Smooth muscle cell (in vitro differentiated cells): Measurements from ENCODE around the gene IL1RL2. TPM values are rescaled to one million over a fixed set of nuclear protein-coding genes. Genes with fewer than 3 reads are reported as not detected.

Source experiments
- DNase-seq: peaks from one replicate; lab custom pipeline; 2025; ENCODE audit not compliant: unreplicated experiment; lab: John Stamatoyannopoulos, UW
- H2AFZ ChIP-seq: fragments of 200-600 bp; sonication (generic); 2 replicates; pipeline ENCODE4 v1.6.0; 2016; ENCODE audit warnings: antibody characterized with exemption, low read depth, mild to moderate bottlenecking
- H3F3A ChIP-seq: fragments of 200-600 bp; sonication (generic); 2 replicates; pipeline ENCODE4 v1.6.0; 2017; ENCODE audit warnings: antibody characterized with exemption, low read depth
- H3K27ac ChIP-seq: fragments of 200-600 bp; sonication (generic); 2 replicates; pipeline ENCODE4 v1.5.1; 2016; ENCODE audit warnings: low read depth, mild to moderate bottlenecking
- H3K27me3 ChIP-seq: fragments of 200-600 bp; sonication (generic); 2 replicates; pipeline ENCODE4 v1.6.1; 2016; ENCODE audit warnings: low read depth, mild to moderate bottlenecking
- H3K36me3 ChIP-seq: fragments of 200-600 bp; sonication (generic); 2 replicates; pipeline ENCODE4 v1.5.1; 2016; ENCODE audit warnings: low read depth
- H3K4me1 ChIP-seq: fragments of 200-600 bp; sonication (generic); 2 replicates; pipeline ENCODE4 v1.5.1; 2016; ENCODE audit warnings: low read depth
- H3K4me2 ChIP-seq: fragments of 200-600 bp; sonication (generic); 2 replicates; pipeline ENCODE4 v1.6.0; 2016; ENCODE audit warnings: mild to moderate bottlenecking
- H3K4me3 ChIP-seq: fragments of 200-600 bp; sonication (generic); 2 replicates; pipeline ENCODE4 v1.5.1; 2016; ENCODE audit warnings: mild to moderate bottlenecking
- H3K79me2 ChIP-seq: fragments of 200-600 bp; sonication (generic); 2 replicates; pipeline ENCODE4 v1.6.0; 2016; ENCODE audit warnings: low read depth, mild to moderate bottlenecking
- H3K9ac ChIP-seq: fragments of 200-600 bp; sonication (generic); 2 replicates; pipeline ENCODE4 v1.6.0; 2016; ENCODE audit warnings: low read depth
- H3K9me3 ChIP-seq: fragments of 200-600 bp; sonication (generic); replicated peaks from 2 replicates; pipeline ENCODE4 v1.5.1; 2016; ENCODE audit warnings: low read depth
- H4K20me1 ChIP-seq: fragments of 200-600 bp; sonication (generic); 2 replicates; pipeline ENCODE4 v1.6.0; 2016; ENCODE audit warnings: low read depth
- CTCF ChIP-seq: fragments of 200-600 bp; sonication (generic); IDR thresholded peaks from 2 replicates; pipeline ENCODE4 v1.5.1; 2017; ENCODE audit warnings: borderline replicate concordance, mild to moderate bottlenecking, antibody characterized with exemption; ENCODE audit not compliant: insufficient read depth, poor library complexity, severe bottlenecking
- WGBS: methylation state at CpG from one replicate; pipeline ENCODE4 v1.1.7; 2016; ENCODE audit warnings: low lambda C conversion rate; 5-methylcytosine and 5-hydroxymethylcytosine counted together
- polyA plus RNA-seq: library from polyadenylated mRNA; unstranded; fragments of >200 nt; fragmentation: Nextera tagmentation; extraction: Ambion mirVana; gene quantifications from 2 replicates; pipeline ENCODE4 v1.2.1, GENCODE V29; 2016
- total RNA-seq: library from RNA; depleted of rRNA; stranded (reverse); fragments of >200 nt; gene quantifications from 2 replicates; pipeline ENCODE4 v1.2.3, GENCODE V29; 2014

Gene IL1RL2
- total and polyA plus RNA-seq, 2 experiments from 2014 or later, result 0.10 to 0.13 TPM

GRCh38 chr2:102181919-102182635 lies 4.7 kb upstream of the IL1RL2 start:
- no peak overlapping the region for H3K4me2 ChIP-seq
- DNase-seq, result no peak
- H4K20me1 ChIP-seq, result no peaks in the 10 kb centered on the region
- no peak for TF ChIP-seq CTCF
- H3K4me1 ChIP-seq, result no peaks in the 10 kb centered on the region
- H3K36me3 ChIP-seq, result no peaks in the 10 kb centered on the region
- 62% methylated on average over 7 of the region's 7 CpGs for WGBS
- H2AFZ ChIP-seq, result no peak overlapping the region
- no peaks in the 10 kb centered on the region for H3K27me3 ChIP-seq
- no peaks in the 10 kb centered on the region for H3K79me2 ChIP-seq
- H3K27ac ChIP-seq, result peak overlapping the region; percentile 37
- H3K9ac ChIP-seq, result no peak overlapping the region
- no peak overlapping the region for H3K4me3 ChIP-seq
- no peaks in the 10 kb centered on the region for H3K9me3 ChIP-seq
- peaks cover 3% of the 10 kb centered on the region for H3F3A ChIP-seq

DNA sequence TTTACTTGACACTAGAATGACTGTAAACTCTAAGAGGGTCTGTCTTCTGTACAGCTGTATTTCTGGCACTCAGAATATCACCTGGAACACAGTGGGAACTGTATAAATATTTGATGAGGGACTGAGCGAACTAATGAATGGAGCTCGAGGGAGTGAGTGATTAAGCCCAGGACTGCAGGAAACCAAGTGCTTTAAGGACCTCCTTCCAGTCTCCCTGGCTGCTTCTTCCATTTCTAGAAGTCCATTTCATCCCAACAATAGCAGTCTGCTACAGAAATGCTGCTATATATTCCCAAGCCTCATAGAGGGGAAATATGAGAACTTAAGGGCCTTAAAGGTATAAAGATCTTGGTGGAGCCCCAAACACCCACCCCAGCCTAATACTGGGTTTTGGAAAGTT lies 2.8 kb upstream of the IL1RL2 start:
- 78% methylated on average over 2 of the region's 2 CpGs for WGBS
- TF ChIP-seq CTCF, result no peak
- Histone ChIP-seq H3K4me3 (no peak overlapping the region), H3K27me3 (no peaks in the 10 kb centered on the region), H2AFZ (no peak overlapping the region), H3K4me1 (no peaks in the 10 kb centered on the region), H3F3A (peaks cover 3% of the 10 kb centered on the region), H3K9ac (no peak overlapping the region), H3K36me3 (no peaks in the 10 kb centered on the region), H3K4me2 (no peak overlapping the region), H3K27ac (no peak overlapping the region), H3K79me2 (no peaks in the 10 kb centered on the region), H3K9me3 (no peaks in the 10 kb centered on the region), H4K20me1 (no peaks in the 10 kb centered on the region)
- no peak for DNase-seq

DNA sequence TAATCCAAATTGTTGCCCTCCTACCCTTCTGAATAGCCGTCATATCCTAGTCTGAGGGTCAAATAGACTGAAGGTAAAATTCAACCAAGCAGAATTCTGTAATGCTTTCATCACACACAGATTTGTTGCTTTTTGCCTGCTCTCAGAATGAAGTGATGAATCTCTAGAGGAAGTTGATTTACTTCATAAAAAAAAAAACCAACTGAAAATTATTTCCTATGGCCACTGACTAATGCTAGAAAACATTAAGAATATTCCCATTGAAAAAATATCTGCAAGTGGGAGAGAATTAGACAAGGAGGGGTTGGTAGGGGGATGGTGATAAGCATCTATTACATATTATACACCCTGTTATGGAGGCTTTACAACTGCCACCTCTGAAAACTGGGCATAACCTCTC lies 2.3 kb upstream of the IL1RL2 start:
- Histone ChIP-seq H3K27ac (no peak overlapping the region), H3K36me3 (no peaks in the 10 kb centered on the region), H4K20me1 (no peaks in the 10 kb centered on the region), H3K4me3 (no peak overlapping the region), H3K9ac (no peak overlapping the region), H3K4me2 (no peak overlapping the region), H2AFZ (no peak overlapping the region), H3K9me3 (no peaks in the 10 kb centered on the region), H3F3A (peaks cover 3% of the 10 kb centered on the region), H3K79me2 (no peaks in the 10 kb centered on the region), H3K27me3 (no peaks in the 10 kb centered on the region), H3K4me1 (no peaks in the 10 kb centered on the region)
- DNase-seq, result no peak
- TF ChIP-seq CTCF, result no peak
- 100% methylated on average over 1 of the region's 1 CpG for WGBS

DNA sequence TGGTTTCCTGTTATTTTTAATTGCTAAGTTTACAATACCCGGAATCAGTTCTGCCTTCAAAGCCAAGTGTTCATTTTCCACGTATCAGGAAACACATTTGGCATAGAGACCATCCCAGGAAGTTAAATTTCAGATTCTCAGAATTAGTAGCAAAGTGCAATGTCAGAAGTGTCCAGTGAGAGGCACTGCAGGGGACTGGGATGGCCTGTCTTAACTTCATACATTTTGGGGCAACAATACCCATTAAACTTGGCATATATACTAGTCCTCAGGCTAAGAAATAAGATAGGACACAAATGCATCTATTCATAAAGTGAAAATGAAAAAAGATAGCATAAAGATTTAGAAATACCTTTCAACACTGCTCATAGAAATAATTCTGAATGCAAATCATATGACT lies 1.5 kb upstream of the IL1RL2 start:
- no peak overlapping the region for H3K4me2 ChIP-seq
- no peak overlapping the region for H3K27ac ChIP-seq
- no peak overlapping the region for H3K4me3 ChIP-seq
- H3K79me2 ChIP-seq, result no peaks in the 10 kb centered on the region
- H2AFZ ChIP-seq, result no peak overlapping the region
- no peaks in the 10 kb centered on the region for H3F3A ChIP-seq
- H3K36me3 ChIP-seq, result no peaks in the 10 kb centered on the region
- no peaks in the 10 kb centered on the region for H3K4me1 ChIP-seq
- H3K9me3 ChIP-seq, result no peaks in the 10 kb centered on the region
- no peak for DNase-seq
- no peak overlapping the region for H3K9ac ChIP-seq
- peak; percentile 35 for TF ChIP-seq CTCF
- H4K20me1 ChIP-seq, result no peaks in the 10 kb centered on the region
- 36% methylated on average over 2 of the region's 2 CpGs for WGBS
- no peaks in the 10 kb centered on the region for H3K27me3 ChIP-seq
